ENCODE results near the gene PHF14.

DNA sequence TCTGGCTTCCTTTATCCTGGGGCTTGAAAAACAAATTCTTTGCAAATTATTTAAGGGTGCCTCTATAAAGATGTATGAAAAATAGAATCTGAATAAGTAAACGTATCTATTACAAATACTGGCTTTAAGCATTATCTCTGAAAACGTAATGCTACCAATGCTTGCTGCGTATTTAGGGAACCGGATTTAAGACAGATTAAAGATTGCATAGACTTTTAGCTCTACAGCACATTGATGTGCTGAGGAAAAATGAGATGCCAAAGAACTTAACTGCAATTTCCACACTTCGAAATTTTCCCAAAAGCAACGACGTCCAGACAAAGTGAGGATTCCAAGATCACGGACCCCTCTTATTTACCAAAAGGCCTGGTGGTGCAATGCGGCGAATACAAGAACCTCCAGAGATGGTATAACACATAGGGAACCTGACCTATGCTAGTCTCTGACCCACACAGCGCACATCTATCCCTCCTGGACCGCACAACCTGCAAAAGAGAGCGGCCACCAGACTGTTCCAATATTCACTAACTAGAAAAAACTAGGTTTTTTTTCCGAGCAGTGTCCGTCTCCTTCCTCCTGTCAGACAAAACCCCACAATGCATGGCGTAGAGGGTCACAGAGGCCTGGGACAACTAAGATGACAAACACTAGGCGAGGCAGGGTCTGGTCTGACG, 34.3 kb upstream of the PHF14 start:
- TF ChIP-seq CTCF (IDR thresholded peaks at IDR 0.05) = no peak
- TF ChIP-seq POLR2AphosphoS5 (IDR thresholded peaks at IDR 0.05) = no peak
- TF ChIP-seq POLR2A (IDR thresholded peaks at IDR 0.05) = no peak
